ENCODE measurements around the gene MUC4. TPM values are rescaled to one million over a fixed set of nuclear protein-coding genes. Genes with fewer than 3 reads are reported as not detected.

The MUC4 gene
- total and polyA plus RNA-seq, 2 experiments from 2014 or later = 1.3 TPM

DNA sequence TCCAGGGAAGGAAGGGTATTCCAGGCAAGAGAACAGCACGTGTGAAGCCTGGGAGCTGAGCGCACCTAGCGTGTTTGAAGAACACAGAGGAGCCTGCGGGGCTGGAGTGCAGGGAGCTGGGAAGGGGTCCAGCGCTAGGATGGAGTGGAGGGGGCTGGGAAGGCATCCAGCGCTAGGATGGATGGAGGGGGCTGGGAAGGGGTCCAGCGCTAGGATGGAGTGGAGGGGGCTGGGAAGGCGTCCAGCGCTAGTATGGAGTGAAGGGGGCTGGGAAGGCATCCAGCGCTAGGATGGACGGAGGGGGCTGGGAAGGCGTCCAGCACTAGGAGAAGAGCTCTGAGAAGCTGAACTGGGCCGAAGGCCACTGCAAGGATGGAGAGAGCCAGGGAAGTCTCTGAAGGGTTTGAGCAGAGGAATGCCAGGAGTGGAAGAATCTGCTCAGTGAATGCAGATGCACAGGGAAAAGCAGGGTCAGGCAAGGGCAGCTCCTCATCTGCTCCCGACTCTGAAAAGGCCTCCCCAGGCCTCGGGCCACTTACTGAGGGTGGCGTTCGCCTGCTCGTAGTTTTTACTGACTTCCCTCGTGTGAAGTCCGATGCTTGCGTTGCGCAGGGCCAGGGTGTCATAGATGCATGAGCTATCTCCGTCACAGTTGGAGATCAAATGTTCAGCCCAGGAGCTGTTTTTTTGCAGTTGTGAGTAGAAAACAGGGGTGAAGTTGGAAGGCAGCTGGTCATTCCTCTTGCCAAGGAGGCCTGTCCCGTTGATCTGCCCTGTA lies 51.2 kb downstream of the MUC4 start:
- H2AFZ ChIP-seq = no peak overlapping the region
- DNase-seq (ENCODE audit: low spot score) (no peak), ATAC-seq (no peak)
- TF ChIP-seq, protein P1, sequence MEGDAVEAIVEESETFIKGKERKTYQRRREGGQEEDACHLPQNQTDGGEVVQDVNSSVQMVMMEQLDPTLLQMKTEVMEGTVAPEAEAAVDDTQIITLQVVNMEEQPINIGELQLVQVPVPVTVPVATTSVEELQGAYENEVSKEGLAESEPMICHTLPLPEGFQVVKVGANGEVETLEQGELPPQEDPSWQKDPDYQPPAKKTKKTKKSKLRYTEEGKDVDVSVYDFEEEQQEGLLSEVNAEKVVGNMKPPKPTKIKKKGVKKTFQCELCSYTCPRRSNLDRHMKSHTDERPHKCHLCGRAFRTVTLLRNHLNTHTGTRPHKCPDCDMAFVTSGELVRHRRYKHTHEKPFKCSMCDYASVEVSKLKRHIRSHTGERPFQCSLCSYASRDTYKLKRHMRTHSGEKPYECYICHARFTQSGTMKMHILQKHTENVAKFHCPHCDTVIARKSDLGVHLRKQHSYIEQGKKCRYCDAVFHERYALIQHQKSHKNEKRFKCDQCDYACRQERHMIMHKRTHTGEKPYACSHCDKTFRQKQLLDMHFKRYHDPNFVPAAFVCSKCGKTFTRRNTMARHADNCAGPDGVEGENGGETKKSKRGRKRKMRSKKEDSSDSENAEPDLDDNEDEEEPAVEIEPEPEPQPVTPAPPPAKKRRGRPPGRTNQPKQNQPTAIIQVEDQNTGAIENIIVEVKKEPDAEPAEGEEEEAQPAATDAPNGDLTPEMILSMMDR (conservative IDR thresholded peaks at IDR 0.05; ENCODE audit: low read depth in 2 of 2) = no peak
- TF ChIP-seq NANOG (IDR thresholded peaks at IDR 0.05; ENCODE audit: borderline replicate concordance) (no peak), STAT1 (IDR thresholded peaks at IDR 0.05; ENCODE audit: unreplicated experiment) (no peak), ZNF331 (CRISPR knock-in tag; IDR thresholded peaks at IDR 0.05; ENCODE audit: low read depth) (no peak), EZH2phosphoT487 (IDR thresholded peaks at IDR 0.05; ENCODE audit: unreplicated experiment) (no peak), ZNF114 (CRISPR knock-in tag; IDR thresholded peaks at IDR 0.05) (no peak), EZH2 (IDR thresholded peaks at IDR 0.05; ENCODE audit: low read depth, unreplicated experiment) (no peak)
- TF ChIP-seq, protein P2, sequence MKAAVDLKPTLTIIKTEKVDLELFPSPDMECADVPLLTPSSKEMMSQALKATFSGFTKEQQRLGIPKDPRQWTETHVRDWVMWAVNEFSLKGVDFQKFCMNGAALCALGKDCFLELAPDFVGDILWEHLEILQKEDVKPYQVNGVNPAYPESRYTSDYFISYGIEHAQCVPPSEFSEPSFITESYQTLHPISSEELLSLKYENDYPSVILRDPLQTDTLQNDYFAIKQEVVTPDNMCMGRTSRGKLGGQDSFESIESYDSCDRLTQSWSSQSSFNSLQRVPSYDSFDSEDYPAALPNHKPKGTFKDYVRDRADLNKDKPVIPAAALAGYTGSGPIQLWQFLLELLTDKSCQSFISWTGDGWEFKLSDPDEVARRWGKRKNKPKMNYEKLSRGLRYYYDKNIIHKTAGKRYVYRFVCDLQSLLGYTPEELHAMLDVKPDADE (IDR thresholded peaks at IDR 0.05) = no peak
- H4K20me1 ChIP-seq (replicated peaks; ENCODE audit: insufficient read depth) = no peaks in the 10 kb centered on the region
- Mint-ChIP-seq H3K9me3 (no peaks in the 10 kb centered on the region), H3K27ac (no peak overlapping the region), H3K36me3 (ENCODE audit: low read depth) (no peaks in the 10 kb centered on the region), H3K4me1 (peaks cover 9% of the 10 kb centered on the region), H3K27me3 (ENCODE audit: insufficient read depth, low read depth, poor library complexity) (peaks cover 2% of the 10 kb centered on the region), H3K4me3 (no peak overlapping the region)
- H3K9me2 ChIP-seq (ENCODE audit: insufficient read depth) = no peaks in the 10 kb centered on the region
- no peaks in the 10 kb centered on the region for H3K79me2 ChIP-seq (replicated peaks; ENCODE audit: insufficient read depth)
- no peak overlapping the region for H3K4me2 ChIP-seq
- no peak overlapping the region for H3K27ac ChIP-seq (ENCODE audit: low read depth)
- H3F3A ChIP-seq (replicated peaks; ENCODE audit: low read depth) = no peaks in the 10 kb centered on the region
- no peaks in the 10 kb centered on the region for H3K27me3 ChIP-seq (ENCODE audit: insufficient read depth)
- H3K4me3 ChIP-seq = no peak overlapping the region
- no peaks in the 10 kb centered on the region for H3K36me3 ChIP-seq (ENCODE audit: insufficient read depth)
- no peaks in the 10 kb centered on the region for H3K4me1 ChIP-seq (ENCODE audit: insufficient read depth)

DNA sequence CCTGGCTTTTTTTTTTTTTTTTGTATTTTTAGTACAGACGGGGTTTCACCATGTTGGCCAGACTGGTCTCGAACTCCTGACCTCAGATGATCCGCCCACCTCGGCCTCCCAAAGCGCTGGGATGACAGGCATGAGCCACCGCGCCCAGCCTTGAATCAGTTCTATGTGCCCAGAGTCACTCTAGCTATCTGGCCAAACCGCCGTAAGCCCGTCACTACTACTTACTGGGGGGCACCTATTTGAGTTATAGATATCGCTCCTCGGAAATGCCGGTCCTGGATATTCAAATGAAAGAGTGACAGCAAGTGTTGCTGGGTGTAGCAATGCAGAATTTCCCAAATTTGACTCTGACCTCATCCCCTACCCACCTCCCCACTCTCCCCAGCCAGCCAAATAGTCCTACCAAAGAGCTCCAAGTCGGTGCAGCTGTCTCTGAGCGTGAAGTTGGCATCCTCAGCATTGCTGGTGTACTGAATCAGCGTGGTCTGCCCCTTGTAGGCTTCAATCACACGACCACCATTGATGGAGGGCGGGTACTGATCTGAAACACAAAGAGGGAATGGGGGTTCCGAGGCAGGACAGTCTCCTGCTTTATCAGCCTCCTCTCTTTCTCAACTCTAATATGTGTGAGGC lies 52.9 kb downstream of the MUC4 start:
- H3K36me3 Mint-ChIP-seq (ENCODE audit: low read depth) = no peaks in the 10 kb centered on the region
- H3K4me1 ChIP-seq (ENCODE audit: insufficient read depth) = no peaks in the 10 kb centered on the region
- peaks cover 15% of the 10 kb centered on the region for H3K4me1 Mint-ChIP-seq
- no peaks in the 10 kb centered on the region; the same call in 2 of the 3 replicates for H3K9me3 Mint-ChIP-seq
- no peak overlapping the region for H2AFZ ChIP-seq
- H3K27ac Mint-ChIP-seq = no peak overlapping the region
- no peaks in the 10 kb centered on the region for H4K20me1 ChIP-seq (replicated peaks; ENCODE audit: insufficient read depth)
- H3K27ac ChIP-seq (ENCODE audit: low read depth) = no peak overlapping the region
- DNase-seq (ENCODE audit: low spot score) = no peak
- H3K4me3 Mint-ChIP-seq = no peak overlapping the region
- no peaks in the 10 kb centered on the region for H3K9me2 ChIP-seq (ENCODE audit: insufficient read depth)
- H3F3A ChIP-seq (replicated peaks; ENCODE audit: low read depth) = no peaks in the 10 kb centered on the region
- no peaks in the 10 kb centered on the region for H3K36me3 ChIP-seq (ENCODE audit: insufficient read depth)
- H3K4me2 ChIP-seq = no peak overlapping the region
- ATAC-seq = no peak
- H3K4me3 ChIP-seq = no peak overlapping the region
- no peaks in the 10 kb centered on the region for H3K27me3 ChIP-seq (ENCODE audit: insufficient read depth)
- peaks cover 2% of the 10 kb centered on the region for H3K27me3 Mint-ChIP-seq (ENCODE audit: insufficient read depth, low read depth, poor library complexity)
- H3K79me2 ChIP-seq (replicated peaks; ENCODE audit: insufficient read depth) = no peaks in the 10 kb centered on the region
- TF ChIP-seq ZNF331 (CRISPR knock-in tag; IDR thresholded peaks at IDR 0.05; ENCODE audit: low read depth) = no peak
- TF ChIP-seq NANOG (IDR thresholded peaks at IDR 0.05; ENCODE audit: borderline replicate concordance) = no peak
- TF ChIP-seq, protein P1 (conservative IDR thresholded peaks at IDR 0.05; ENCODE audit: low read depth in 2 of 2) = no peak
- TF ChIP-seq STAT1 (IDR thresholded peaks at IDR 0.05; ENCODE audit: unreplicated experiment) = no peak
- no peak for TF ChIP-seq ZNF114 (CRISPR knock-in tag; IDR thresholded peaks at IDR 0.05)
- TF ChIP-seq POLR2AphosphoS5 (IDR thresholded peaks at IDR 0.05; ENCODE audit: low read depth) = no peak
- TF ChIP-seq, protein P2 (IDR thresholded peaks at IDR 0.05) = no peak
- no peak for TF ChIP-seq CREB1 (CRISPR knock-in tag; IDR thresholded peaks at IDR 0.05; ENCODE audit: low read depth)
- TF ChIP-seq, protein P3, sequence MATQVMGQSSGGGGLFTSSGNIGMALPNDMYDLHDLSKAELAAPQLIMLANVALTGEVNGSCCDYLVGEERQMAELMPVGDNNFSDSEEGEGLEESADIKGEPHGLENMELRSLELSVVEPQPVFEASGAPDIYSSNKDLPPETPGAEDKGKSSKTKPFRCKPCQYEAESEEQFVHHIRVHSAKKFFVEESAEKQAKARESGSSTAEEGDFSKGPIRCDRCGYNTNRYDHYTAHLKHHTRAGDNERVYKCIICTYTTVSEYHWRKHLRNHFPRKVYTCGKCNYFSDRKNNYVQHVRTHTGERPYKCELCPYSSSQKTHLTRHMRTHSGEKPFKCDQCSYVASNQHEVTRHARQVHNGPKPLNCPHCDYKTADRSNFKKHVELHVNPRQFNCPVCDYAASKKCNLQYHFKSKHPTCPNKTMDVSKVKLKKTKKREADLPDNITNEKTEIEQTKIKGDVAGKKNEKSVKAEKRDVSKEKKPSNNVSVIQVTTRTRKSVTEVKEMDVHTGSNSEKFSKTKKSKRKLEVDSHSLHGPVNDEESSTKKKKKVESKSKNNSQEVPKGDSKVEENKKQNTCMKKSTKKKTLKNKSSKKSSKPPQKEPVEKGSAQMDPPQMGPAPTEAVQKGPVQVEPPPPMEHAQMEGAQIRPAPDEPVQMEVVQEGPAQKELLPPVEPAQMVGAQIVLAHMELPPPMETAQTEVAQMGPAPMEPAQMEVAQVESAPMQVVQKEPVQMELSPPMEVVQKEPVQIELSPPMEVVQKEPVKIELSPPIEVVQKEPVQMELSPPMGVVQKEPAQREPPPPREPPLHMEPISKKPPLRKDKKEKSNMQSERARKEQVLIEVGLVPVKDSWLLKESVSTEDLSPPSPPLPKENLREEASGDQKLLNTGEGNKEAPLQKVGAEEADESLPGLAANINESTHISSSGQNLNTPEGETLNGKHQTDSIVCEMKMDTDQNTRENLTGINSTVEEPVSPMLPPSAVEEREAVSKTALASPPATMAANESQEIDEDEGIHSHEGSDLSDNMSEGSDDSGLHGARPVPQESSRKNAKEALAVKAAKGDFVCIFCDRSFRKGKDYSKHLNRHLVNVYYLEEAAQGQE (IDR thresholded peaks at IDR 0.05; ENCODE audit: unreplicated experiment) = no peak
